Osteoblast (primary cell): ENCODE results near the gene FRMD4A. TPM values are rescaled to one million over a fixed set of nuclear protein-coding genes. Genes with fewer than 3 reads are reported as not detected.

ENCODE experiments used
- DNase-seq: peaks from one replicate; pipeline ENCODE4 v3.0.0; 2011; ENCODE audit warnings: low spot score, mixed read lengths; ENCODE audit not compliant: insufficient read length; ENCODE audit errors: missing footprints
- H2AFZ ChIP-seq: 2 replicates; pipeline ENCODE4 v1.6.0; 2011; ENCODE audit warnings: mild to moderate bottlenecking, low read length
- H3K27ac ChIP-seq: 2 replicates; pipeline ENCODE4 v1.5.1; 2011; ENCODE audit warnings: mild to moderate bottlenecking, low read depth, low read length, moderate library complexity
- H3K27me3 ChIP-seq: 2 replicates; pipeline ENCODE4 v1.6.0; 2012; ENCODE audit warnings: mild to moderate bottlenecking, control low read depth, inconsistent platforms, low read length, moderate library complexity; ENCODE audit not compliant: insufficient read depth
- H3K36me3 ChIP-seq: 2 replicates; pipeline ENCODE4 v1.5.1; 2011; ENCODE audit warnings: mild to moderate bottlenecking, low read length, control low read depth, moderate library complexity; ENCODE audit not compliant: insufficient read depth
- H3K4me1 ChIP-seq: 2 replicates; pipeline ENCODE4 v1.5.1; 2011; ENCODE audit warnings: mild to moderate bottlenecking, low read length, control low read depth, moderate library complexity; ENCODE audit not compliant: insufficient read depth
- H3K4me2 ChIP-seq: 2 replicates; pipeline ENCODE4 v1.6.0; 2011; ENCODE audit warnings: mild to moderate bottlenecking, low read length; ENCODE audit not compliant: insufficient read depth
- H3K4me3 ChIP-seq: fragments of 200-600 bp; sonication (generic); 3 replicates; pipeline ENCODE4 v1.5.1; 2012; ENCODE audit warnings: mild to moderate bottlenecking, low read length, inconsistent platforms; ENCODE audit not compliant: insufficient read depth
- H3K79me2 ChIP-seq: 2 replicates; pipeline ENCODE4 v1.6.0; 2012; ENCODE audit warnings: mild to moderate bottlenecking, low read length, control low read depth, inconsistent platforms; ENCODE audit not compliant: insufficient read depth
- H3K9me3 ChIP-seq: 2 replicates; pipeline ENCODE4 v1.5.1; 2011; ENCODE audit warnings: low read depth, low read length, control low read depth
- H4K20me1 ChIP-seq: 2 replicates; pipeline ENCODE4 v1.6.0; 2012; ENCODE audit warnings: mild to moderate bottlenecking, low read length, control low read depth; ENCODE audit not compliant: insufficient read depth
- total RNA-seq: library from RNA; depleted of rRNA; stranded (reverse); fragments of >200 nt; gene quantifications from 2 replicates; pipeline ENCODE4 v1.2.3, GENCODE V29; 2012
- TF ChIP-seq, protein P1 (sequence below): IDR thresholded peaks from 2 replicates; pipeline ENCODE4 v1.5.1; 2011; ENCODE audit warnings: mild to moderate bottlenecking, low read depth, low read length, moderate library complexity; ENCODE audit errors: extremely low read depth

Gene FRMD4A
- total RNA-seq, 1 donor: 41.3 TPM

DNA sequence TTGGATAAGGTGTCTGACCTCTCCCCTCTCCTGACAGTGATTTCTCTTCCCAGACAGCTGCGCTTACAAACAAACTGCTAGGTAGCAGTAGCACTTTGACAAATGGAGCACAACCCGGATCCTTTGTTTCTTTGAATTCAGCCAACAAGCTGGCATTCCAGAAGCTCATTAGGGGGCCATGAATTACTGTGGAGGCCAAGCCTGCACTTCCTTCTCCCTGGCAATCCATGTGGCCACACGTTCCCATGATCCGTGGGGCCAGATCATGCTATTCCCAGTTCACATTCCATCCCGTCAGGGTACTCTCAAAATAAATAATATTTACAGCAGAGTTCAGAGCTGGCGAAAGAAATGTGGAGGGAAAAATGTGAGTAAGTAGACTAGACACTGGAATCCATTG is 571.6 kb downstream of the FRMD4A start:
- Histone ChIP-seq H3K36me3 (no peaks in the 10 kb centered on the region), H4K20me1 (no peaks in the 10 kb centered on the region), H3K79me2 (no peaks in the 10 kb centered on the region), H3K4me1 (peaks cover 17% of the 10 kb centered on the region), H3K27me3 (no peaks in the 10 kb centered on the region), H2AFZ (no peak overlapping the region), H3K4me2 (no peak overlapping the region), H3K9me3 (no peaks in the 10 kb centered on the region), H3K4me3 (no peak overlapping the region), H3K27ac (peak overlapping the region; percentile 65)
- DNase-seq: no peak
- TF ChIP-seq, protein P1, sequence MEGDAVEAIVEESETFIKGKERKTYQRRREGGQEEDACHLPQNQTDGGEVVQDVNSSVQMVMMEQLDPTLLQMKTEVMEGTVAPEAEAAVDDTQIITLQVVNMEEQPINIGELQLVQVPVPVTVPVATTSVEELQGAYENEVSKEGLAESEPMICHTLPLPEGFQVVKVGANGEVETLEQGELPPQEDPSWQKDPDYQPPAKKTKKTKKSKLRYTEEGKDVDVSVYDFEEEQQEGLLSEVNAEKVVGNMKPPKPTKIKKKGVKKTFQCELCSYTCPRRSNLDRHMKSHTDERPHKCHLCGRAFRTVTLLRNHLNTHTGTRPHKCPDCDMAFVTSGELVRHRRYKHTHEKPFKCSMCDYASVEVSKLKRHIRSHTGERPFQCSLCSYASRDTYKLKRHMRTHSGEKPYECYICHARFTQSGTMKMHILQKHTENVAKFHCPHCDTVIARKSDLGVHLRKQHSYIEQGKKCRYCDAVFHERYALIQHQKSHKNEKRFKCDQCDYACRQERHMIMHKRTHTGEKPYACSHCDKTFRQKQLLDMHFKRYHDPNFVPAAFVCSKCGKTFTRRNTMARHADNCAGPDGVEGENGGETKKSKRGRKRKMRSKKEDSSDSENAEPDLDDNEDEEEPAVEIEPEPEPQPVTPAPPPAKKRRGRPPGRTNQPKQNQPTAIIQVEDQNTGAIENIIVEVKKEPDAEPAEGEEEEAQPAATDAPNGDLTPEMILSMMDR: no peak

GRCh38 chr10:13758756-13759155 is 572.0 kb downstream of the FRMD4A start:
- TF ChIP-seq, protein P1: no peak
- Histone ChIP-seq H3K4me1 (peaks cover 17% of the 10 kb centered on the region), H4K20me1 (no peaks in the 10 kb centered on the region), H3K36me3 (no peaks in the 10 kb centered on the region), H3K79me2 (no peaks in the 10 kb centered on the region), H3K9me3 (no peaks in the 10 kb centered on the region), H2AFZ (no peak overlapping the region), H3K4me3 (no peak overlapping the region), H3K27ac (peak overlapping the region; percentile 65), H3K27me3 (no peaks in the 10 kb centered on the region), H3K4me2 (no peak overlapping the region)
- DNase-seq: no peak

DNA sequence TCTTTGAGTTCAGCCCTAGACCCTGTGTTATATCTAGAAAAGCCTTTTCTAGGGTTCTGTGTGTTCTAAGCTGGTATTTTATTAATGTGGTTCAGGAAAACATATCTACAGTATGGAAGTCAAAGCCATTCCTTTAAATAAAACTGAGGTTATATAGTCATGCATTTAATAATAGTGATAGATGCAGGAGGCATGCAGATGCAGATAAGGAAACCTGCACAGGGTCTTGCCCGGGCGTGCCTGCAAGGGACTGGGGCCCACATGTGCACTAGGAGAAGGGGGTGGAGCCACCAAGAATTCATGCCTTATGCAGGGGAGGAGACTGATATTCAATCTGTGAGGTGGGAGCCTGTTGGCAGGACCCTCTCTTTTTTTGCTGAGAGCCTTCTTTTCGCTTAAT is 572.4 kb downstream of the FRMD4A start:
- Histone ChIP-seq H3K4me1 (peaks cover 17% of the 10 kb centered on the region), H3K27me3 (no peaks in the 10 kb centered on the region), H4K20me1 (no peaks in the 10 kb centered on the region), H2AFZ (no peak overlapping the region), H3K27ac (peak overlapping the region; percentile 65), H3K9me3 (no peaks in the 10 kb centered on the region), H3K79me2 (no peaks in the 10 kb centered on the region), H3K4me3 (no peak overlapping the region), H3K36me3 (no peaks in the 10 kb centered on the region), H3K4me2 (no peak overlapping the region)
- TF ChIP-seq, protein P1: no peak
- no peak for DNase-seq

DNA sequence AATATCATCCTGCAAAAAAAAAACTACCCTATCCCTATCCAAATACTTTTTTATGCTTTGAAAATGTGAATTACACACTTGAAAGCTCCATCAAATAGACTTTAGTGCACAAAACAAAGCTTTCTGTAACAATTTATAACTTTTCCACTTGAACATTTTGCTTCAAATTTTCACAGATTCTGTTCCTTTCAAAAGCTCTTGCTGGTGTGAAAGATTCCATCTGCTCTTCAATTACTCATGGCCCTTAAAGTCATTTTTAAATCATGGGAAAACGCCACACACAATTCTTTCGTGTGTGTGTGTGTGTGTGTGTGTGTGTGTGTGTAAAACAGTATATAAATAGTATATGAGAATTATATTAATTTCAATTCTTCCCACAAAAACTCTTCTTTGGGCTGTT is 576.4 kb downstream of the FRMD4A start:
- H3K4me1 ChIP-seq: peaks cover 15% of the 10 kb centered on the region
- TF ChIP-seq, protein P1: no peak
- H4K20me1 ChIP-seq: no peaks in the 10 kb centered on the region

More for the DNA sequence above, 576.4 kb downstream of the FRMD4A start:
- no peak for DNase-seq
- Histone ChIP-seq H3K9me3 (no peaks in the 10 kb centered on the region), H3K4me3 (no peak overlapping the region), H3K4me2 (no peak overlapping the region), H3K27me3 (no peaks in the 10 kb centered on the region), H3K27ac (no peak overlapping the region), H2AFZ (no peak overlapping the region), H3K79me2 (no peaks in the 10 kb centered on the region), H3K36me3 (no peaks in the 10 kb centered on the region)
